ENCODE measurements around the gene CANX. TPM values are rescaled to one million over a fixed set of nuclear protein-coding genes. Genes with fewer than 3 reads are reported as not detected.
"Not testable (repeated sequence)": the region's sequence is repeated elsewhere in the genome, so short reads cannot be mapped to it uniquely, and the experiment has no call there.

The CANX gene
- 817 and 925 TPM in 2 replicates for polyA plus RNA-seq (2011; rRNA removed)
- 1,360 and 1,444 TPM in 2 replicates for polyA minus RNA-seq (2011; rRNA and poly(A)+ RNA removed)

- TF ChIP-seq CTCF (IDR thresholded peaks at IDR 0.05; ENCODE audit: low read depth, low read length) = no peak
- ChIA-PET CTCF (no interaction called here), POLR2A (interaction anchor here (1.9 kb wide), 1 partner anchor 33 kb away, joined by 7 read pairs; no protein-coding TSS in a partner anchor)
- no peaks in the 10 kb centered on the region; the same call in 1 of the 2 replicates for H3K9me3 ChIP-seq (ENCODE audit: control insufficient read depth, insufficient read depth, low read length)
- DNase-seq (ENCODE audit: low read depth, low spot score) = no peak
- H3K4me3 ChIP-seq (ENCODE audit: low read depth, low read length) = peak within 1 kb of the TSS; percentile 78
- H3K27ac ChIP-seq (ENCODE audit: low read depth, low read length) = peak within 1 kb of the TSS; percentile 97
- no peaks in the 10 kb centered on the region for H3K27me3 ChIP-seq (ENCODE audit: control insufficient read depth, insufficient read depth, low read length)
Measured at GRCh38 chr5:179698935-179699615, at the start of gene CANX. Gene CANX (plus strand): TSS chr5:179698967. CDS start chr5:179705682, 6,715 bp downstream.

GRCh38 chr5:179649166-179649703 is 49.5 kb upstream of the CANX start:
- not testable (repeated sequence) for H3K4me3 ChIP-seq (ENCODE audit: low read depth, low read length); H3K9me3 ChIP-seq (ENCODE audit: control insufficient read depth, insufficient read depth, low read length); H3K27ac ChIP-seq (ENCODE audit: low read depth, low read length); DNase-seq (ENCODE audit: low read depth, low spot score)
- POLR2A ChIA-PET = interaction anchor here (0.6 to 0.7 kb wide), 2 partner anchors 17 to 63 kb away, joined by 3 to 4 read pairs; no protein-coding TSS in a partner anchor
- peaks cover 16% of the 10 kb centered on the region for H3K27me3 ChIP-seq (ENCODE audit: control insufficient read depth, insufficient read depth, low read length)
- CTCF ChIA-PET = interaction anchor here (0.7 kb wide), 1 partner anchor 110 kb away, joined by 3 read pairs; no protein-coding TSS in a partner anchor

- CTCF ChIA-PET; H3K9me3 ChIP-seq (ENCODE audit: control insufficient read depth, insufficient read depth, low read length); H3K4me3 ChIP-seq (ENCODE audit: low read depth, low read length); H3K27ac ChIP-seq (ENCODE audit: low read depth, low read length); DNase-seq (ENCODE audit: low read depth, low spot score); POLR2A ChIA-PET: not testable (repeated sequence)
- H3K27me3 ChIP-seq (ENCODE audit: control insufficient read depth, insufficient read depth, low read length) = peaks cover 11% of the 10 kb centered on the region
Measured at GRCh38 chr5:179650245-179650644, 48.5 kb upstream of the CANX start.

- H3K27ac ChIP-seq (ENCODE audit: low read depth, low read length); DNase-seq (ENCODE audit: low read depth, low spot score); H3K9me3 ChIP-seq (ENCODE audit: control insufficient read depth, insufficient read depth, low read length); POLR2A ChIA-PET; CTCF ChIA-PET; H3K4me3 ChIP-seq (ENCODE audit: low read depth, low read length); H3K27me3 ChIP-seq (ENCODE audit: control insufficient read depth, insufficient read depth, low read length): not testable (repeated sequence)
Measured at GRCh38 chr5:179653135-179653534, 45.6 kb upstream of the CANX start.

- DNase-seq (ENCODE audit: low read depth, low spot score); H3K27ac ChIP-seq (ENCODE audit: low read depth, low read length); POLR2A ChIA-PET; H3K4me3 ChIP-seq (ENCODE audit: low read depth, low read length); H3K9me3 ChIP-seq (ENCODE audit: control insufficient read depth, insufficient read depth, low read length); H3K27me3 ChIP-seq (ENCODE audit: control insufficient read depth, insufficient read depth, low read length); CTCF ChIA-PET: not testable (repeated sequence)
Measured at GRCh38 chr5:179657302-179658178, 41.2 kb upstream of the CANX start.

- not testable (repeated sequence) for DNase-seq (ENCODE audit: low read depth, low spot score)
- ChIA-PET POLR2A (interaction anchor here (0.7 kb wide), 1 partner anchor 47 kb away, joined by 8 read pairs; no protein-coding TSS in a partner anchor), CTCF (interaction anchor here (0.6 kb wide), 1 partner anchor 349 kb away, joined by 6 read pairs; no protein-coding TSS in a partner anchor)
Measured at GRCh38 chr5:179658179-179658856, 40.4 kb upstream of the CANX start.

GRCh38 chr5:179661647-179662046 is 37.1 kb upstream of the CANX start:
- POLR2A ChIA-PET = interaction anchor here (1.2 kb wide), 1 partner anchor 38 kb away, joined by 3 read pairs; the partner anchor contains the start of gene HNRNPH1
- DNase-seq (ENCODE audit: low read depth, low spot score); H3K27ac ChIP-seq (ENCODE audit: low read depth, low read length); H3K9me3 ChIP-seq (ENCODE audit: control insufficient read depth, insufficient read depth, low read length); H3K27me3 ChIP-seq (ENCODE audit: control insufficient read depth, insufficient read depth, low read length); H3K4me3 ChIP-seq (ENCODE audit: low read depth, low read length): not testable (repeated sequence)
- CTCF ChIA-PET = interaction anchor here (0.6 to 0.7 kb wide), 2 partner anchors 95 to 429 kb away, joined by 3 to 4 read pairs; no protein-coding TSS in a partner anchor

More at GRCh38 chr5:179658179-179658856, 40.4 kb upstream of the CANX start:
- H3K9me3 ChIP-seq (ENCODE audit: control insufficient read depth, insufficient read depth, low read length); H3K27me3 ChIP-seq (ENCODE audit: control insufficient read depth, insufficient read depth, low read length); H3K27ac ChIP-seq (ENCODE audit: low read depth, low read length): not testable (repeated sequence)
- peak overlapping the region; percentile 67 for H3K4me3 ChIP-seq (ENCODE audit: low read depth, low read length)
